Type B pancreatic cell (in vitro differentiated cells): Measurements from ENCODE around the gene ATP5MC2. TPM values are rescaled to one million over a fixed set of nuclear protein-coding genes. Genes with fewer than 3 reads are reported as not detected.
"Not testable (repeated sequence)": the region's sequence is repeated elsewhere in the genome, so short reads cannot be mapped to it uniquely, and the experiment has no call there.

Experiments used
- DNase-seq: peaks from one replicate; pipeline ENCODE4 v3.0.0; 2021; ENCODE audit warnings: mixed read lengths; ENCODE audit not compliant: unreplicated experiment; ENCODE audit errors: extremely low spot score
- H3K27ac Mint-ChIP-seq: 2 replicates; pipeline ENCODE4 v1.8.0; 2021; ENCODE audit warnings: mild to moderate bottlenecking, mixed read lengths
- H3K27me3 Mint-ChIP-seq: 2 replicates; pipeline ENCODE4 v1.8.0; 2021; ENCODE audit warnings: mixed read lengths
- H3K36me3 Mint-ChIP-seq: 2 replicates; pipeline ENCODE4 v1.8.0; 2021; ENCODE audit warnings: mixed read lengths
- H3K4me1 Mint-ChIP-seq: one replicate; pipeline ENCODE4 v1.8.0; 2021; ENCODE audit warnings: mixed read lengths; ENCODE audit not compliant: unreplicated experiment
- H3K4me3 Mint-ChIP-seq: 2 replicates; pipeline ENCODE4 v1.8.0; 2021; ENCODE audit warnings: mild to moderate bottlenecking, mixed read lengths
- H3K9me3 Mint-ChIP-seq: 2 replicates; pipeline ENCODE4 v1.8.0; 2021; ENCODE audit warnings: mixed read lengths
- total RNA-seq: library from RNA; stranded (reverse); gene quantifications from 2 replicates; pipeline ENCODE4 v1.2.1, GENCODE V29; 2021; ENCODE audit warnings: low replicate concordance
- TF ChIP-seq, protein P1 (sequence below): fragments of 200-600 bp; sonication (generic); conservative IDR thresholded peaks from 2 replicates; pipeline ENCODE4 v1.5.0; 2021; ENCODE audit warnings: antibody characterized with exemption, mild to moderate bottlenecking

Gene ATP5MC2
- total RNA-seq, 1 donor from 2014 or later: 402 TPM

DNA sequence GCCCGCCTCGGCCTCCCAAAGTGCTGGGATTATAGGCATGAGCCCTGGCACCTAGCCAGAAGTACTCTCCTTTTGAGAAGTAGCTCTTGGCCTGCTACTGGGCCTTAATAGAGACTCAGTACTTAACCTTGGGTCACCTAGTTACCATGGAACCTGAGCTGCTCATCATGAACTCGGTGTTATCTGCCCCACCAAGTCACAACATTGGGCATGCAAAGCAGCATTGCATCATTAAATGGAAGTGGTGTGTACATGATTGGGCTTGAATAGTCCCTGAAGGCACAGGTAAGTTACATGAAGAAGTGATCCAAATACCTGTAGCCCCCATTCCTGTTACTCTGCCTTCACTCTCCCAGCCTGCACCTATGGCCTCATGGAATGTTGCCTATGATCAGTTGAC lies 31.8 kb downstream of the ATP5MC2 start:
- no peaks in the 10 kb centered on the region for H3K27me3 Mint-ChIP-seq
- no peaks in the 10 kb centered on the region for H3K4me1 Mint-ChIP-seq
- no peak overlapping the region for H3K27ac Mint-ChIP-seq
- H3K9me3 Mint-ChIP-seq: no peaks in the 10 kb centered on the region
- DNase-seq: no peak
- TF ChIP-seq, protein P1, sequence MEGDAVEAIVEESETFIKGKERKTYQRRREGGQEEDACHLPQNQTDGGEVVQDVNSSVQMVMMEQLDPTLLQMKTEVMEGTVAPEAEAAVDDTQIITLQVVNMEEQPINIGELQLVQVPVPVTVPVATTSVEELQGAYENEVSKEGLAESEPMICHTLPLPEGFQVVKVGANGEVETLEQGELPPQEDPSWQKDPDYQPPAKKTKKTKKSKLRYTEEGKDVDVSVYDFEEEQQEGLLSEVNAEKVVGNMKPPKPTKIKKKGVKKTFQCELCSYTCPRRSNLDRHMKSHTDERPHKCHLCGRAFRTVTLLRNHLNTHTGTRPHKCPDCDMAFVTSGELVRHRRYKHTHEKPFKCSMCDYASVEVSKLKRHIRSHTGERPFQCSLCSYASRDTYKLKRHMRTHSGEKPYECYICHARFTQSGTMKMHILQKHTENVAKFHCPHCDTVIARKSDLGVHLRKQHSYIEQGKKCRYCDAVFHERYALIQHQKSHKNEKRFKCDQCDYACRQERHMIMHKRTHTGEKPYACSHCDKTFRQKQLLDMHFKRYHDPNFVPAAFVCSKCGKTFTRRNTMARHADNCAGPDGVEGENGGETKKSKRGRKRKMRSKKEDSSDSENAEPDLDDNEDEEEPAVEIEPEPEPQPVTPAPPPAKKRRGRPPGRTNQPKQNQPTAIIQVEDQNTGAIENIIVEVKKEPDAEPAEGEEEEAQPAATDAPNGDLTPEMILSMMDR: no peak
- H3K4me3 Mint-ChIP-seq: no peak overlapping the region
- no peaks in the 10 kb centered on the region for H3K36me3 Mint-ChIP-seq

DNA sequence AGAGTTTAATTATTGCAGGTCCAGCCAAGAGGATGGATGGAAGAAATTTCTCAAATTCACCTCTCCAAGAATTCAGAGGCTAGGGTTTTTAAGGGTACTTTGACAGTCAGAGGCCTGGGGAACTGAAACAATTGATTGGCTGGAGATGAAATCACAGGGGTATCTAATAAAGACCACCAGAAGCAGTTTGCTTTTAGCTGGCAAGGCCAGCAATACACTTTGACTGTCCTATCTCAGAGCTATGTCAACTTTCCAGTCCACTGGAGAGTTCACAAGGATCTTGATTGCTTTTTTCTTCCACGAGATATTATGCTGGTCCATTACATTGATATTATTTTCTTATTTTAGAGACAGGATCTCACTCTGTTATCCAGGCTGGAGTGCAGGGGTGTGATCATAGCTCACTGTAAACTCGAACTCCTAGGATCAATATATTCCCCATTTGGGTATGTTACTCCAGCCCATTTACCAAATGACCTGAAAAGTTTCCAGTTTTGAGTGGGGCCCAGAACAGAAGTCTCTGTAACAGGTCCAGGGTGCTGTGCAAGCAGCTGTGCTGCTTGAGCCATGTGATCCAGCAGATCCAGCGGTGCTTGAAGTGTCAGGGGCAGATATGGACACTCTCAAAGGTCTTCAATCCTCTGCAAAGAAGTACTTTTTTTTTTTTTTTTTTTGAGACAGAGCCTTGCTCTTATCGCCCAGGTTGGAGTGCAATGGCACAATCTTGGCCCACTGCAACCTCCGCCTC lies 32.5 kb downstream of the ATP5MC2 start:
- DNase-seq: no peak
- Mint-ChIP-seq H3K27ac (no peak overlapping the region), H3K4me1 (no peaks in the 10 kb centered on the region), H3K4me3 (no peak overlapping the region), H3K27me3 (no peaks in the 10 kb centered on the region), H3K36me3 (no peaks in the 10 kb centered on the region), H3K9me3 (no peaks in the 10 kb centered on the region)
- TF ChIP-seq, protein P1: no peak

DNA sequence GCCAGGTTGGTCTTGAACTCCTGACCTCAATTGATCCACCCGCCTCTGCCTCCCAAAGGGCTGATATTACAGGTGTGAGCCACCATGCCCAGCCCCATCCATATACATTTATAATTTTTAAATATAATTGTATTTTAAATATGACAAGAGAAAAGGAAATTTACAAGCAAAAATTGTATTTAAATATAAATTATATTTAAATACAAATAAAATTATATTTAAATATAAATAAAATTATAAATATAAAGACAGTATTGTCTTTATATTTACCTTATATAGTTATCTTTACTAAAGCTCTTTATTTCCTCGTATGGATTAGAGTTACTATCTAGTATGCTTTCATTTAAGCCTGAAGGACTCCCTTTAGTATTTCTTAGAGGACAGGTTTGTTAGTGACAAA lies 37.8 kb downstream of the ATP5MC2 start:
- no peaks in the 10 kb centered on the region for H3K27me3 Mint-ChIP-seq
- TF ChIP-seq, protein P1: no peak
- H3K9me3 Mint-ChIP-seq: no peaks in the 10 kb centered on the region
- H3K4me3 Mint-ChIP-seq: no peak overlapping the region
- no peak overlapping the region for H3K27ac Mint-ChIP-seq
- DNase-seq: no peak
- H3K4me1 Mint-ChIP-seq: no peaks in the 10 kb centered on the region
- no peaks in the 10 kb centered on the region for H3K36me3 Mint-ChIP-seq

DNA sequence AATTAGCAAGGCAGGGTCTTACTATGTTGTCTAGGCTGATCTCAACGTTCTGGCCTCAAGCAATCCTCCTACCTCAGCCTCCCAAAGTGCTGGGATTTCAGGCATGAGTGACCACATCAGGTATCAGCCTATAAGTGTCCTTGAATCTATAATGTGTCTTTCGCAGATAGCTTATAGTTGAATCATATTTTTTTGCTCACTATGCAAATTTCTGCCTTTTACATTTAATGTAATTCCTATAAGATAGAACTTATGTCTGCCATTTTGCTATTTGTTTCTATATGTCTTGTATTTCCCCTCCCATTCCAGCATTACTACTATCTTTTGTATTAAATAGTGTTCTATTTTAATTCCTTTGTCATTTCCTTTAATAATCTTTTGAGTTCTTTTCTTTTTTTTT lies 39.2 kb downstream of the ATP5MC2 start:
- H3K27ac Mint-ChIP-seq: no peak overlapping the region
- no peaks in the 10 kb centered on the region for H3K9me3 Mint-ChIP-seq
- TF ChIP-seq, protein P1: no peak
- H3K4me1 Mint-ChIP-seq: no peaks in the 10 kb centered on the region
- H3K4me3 Mint-ChIP-seq: no peak overlapping the region
- no peaks in the 10 kb centered on the region for H3K27me3 Mint-ChIP-seq
- no peaks in the 10 kb centered on the region for H3K36me3 Mint-ChIP-seq
- DNase-seq: no peak

DNA sequence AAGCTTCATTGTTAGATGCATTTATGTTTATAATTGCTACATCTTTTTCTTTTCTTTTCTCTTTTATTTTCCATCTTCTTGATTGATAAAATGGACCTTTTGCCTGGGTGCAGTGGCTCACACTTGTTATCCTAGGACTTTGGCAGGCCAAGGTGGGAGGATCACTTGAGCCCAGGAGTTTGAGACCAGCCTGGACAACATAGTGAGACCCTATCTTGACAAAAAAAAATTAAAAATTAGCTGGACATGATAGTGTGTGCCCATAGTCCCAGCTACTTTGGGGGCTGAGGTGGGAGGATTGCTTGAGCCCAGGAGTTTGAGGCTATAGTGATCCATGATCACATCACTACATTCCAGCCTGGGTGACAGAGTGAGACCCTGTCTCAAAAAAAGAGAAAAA lies 40.2 kb downstream of the ATP5MC2 start:
- H3K27me3 Mint-ChIP-seq, H3K4me1 Mint-ChIP-seq, H3K36me3 Mint-ChIP-seq, H3K9me3 Mint-ChIP-seq, H3K27ac Mint-ChIP-seq, DNase-seq, H3K4me3 Mint-ChIP-seq: not testable (repeated sequence)

DNA sequence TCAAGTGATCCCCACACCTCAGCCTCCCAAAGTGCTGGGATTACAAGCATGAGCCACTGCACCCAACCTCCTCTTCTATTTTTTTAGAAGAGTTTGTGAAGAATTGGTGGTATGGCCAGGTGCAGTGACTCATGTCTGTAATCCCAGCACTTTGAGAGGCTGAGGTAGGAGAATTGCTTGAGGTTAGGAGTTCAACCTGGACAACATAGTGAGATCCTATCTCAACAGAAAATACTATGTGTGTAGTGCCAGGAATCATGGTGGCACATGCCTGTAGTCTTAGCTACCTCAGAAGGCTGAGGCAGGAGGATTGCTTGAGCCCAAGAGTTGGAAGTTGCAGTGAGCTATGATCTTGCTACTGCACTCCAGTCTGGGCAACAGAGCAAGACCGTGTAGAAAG lies 44.2 kb downstream of the ATP5MC2 start:
- Mint-ChIP-seq H3K27me3 (no peaks in the 10 kb centered on the region), H3K9me3 (no peaks in the 10 kb centered on the region), H3K36me3 (no peaks in the 10 kb centered on the region), H3K27ac (no peak overlapping the region), H3K4me3 (no peak overlapping the region), H3K4me1 (peaks cover 5% of the 10 kb centered on the region)
- TF ChIP-seq, protein P1: no peak
- no peak for DNase-seq
